ENCODE data around the gene GRK1.

GRK1 gene

DNA sequence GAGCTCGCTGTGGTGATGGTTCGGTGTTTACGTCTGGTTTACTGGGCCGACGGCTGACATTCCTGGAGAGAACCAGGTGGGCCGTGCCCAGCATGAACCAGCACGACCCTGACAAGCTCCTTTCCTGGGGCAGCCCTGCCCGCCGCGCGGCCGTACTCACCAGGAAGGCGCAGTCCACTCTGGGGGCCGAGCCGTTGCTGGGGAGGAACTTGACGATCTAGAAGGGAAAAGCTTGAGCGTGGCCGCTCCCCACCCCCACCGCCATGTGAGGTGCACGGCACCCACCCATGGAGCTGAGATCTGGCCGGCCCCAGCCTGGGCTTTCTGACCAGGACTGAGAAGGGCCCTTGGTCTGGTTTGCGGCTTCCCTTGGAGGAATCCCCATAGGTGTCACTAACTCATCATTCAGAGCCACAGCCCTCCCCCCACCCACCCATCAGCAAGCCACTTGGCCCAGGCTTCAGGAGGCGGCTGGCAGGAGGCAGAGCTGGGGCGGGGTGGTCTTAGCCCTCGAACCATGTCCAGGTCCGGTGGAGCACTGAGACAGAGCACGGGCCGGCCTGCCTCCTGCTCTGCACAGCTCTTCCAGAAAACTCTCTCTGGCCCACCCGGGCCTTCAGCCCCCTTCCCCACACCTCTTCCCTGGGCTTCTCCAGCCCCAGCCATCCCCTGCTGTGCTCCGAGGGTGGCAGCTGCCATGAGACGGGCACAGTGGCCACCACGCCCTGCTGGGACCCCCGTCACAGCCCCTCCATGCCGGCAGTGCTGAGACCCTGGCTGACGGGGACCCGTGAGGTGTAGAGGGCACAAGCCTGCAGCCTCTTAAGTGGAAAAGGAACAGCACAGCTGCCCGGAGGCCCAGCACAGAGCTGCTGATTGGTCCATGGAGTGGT lies 15.3 kb upstream of the GRK1 start:
- no peak overlapping the region for H3K27ac ChIP-seq
- TF ChIP-seq ZFX (IDR thresholded peaks at IDR 0.05): no peak
- TF ChIP-seq, protein P1, sequence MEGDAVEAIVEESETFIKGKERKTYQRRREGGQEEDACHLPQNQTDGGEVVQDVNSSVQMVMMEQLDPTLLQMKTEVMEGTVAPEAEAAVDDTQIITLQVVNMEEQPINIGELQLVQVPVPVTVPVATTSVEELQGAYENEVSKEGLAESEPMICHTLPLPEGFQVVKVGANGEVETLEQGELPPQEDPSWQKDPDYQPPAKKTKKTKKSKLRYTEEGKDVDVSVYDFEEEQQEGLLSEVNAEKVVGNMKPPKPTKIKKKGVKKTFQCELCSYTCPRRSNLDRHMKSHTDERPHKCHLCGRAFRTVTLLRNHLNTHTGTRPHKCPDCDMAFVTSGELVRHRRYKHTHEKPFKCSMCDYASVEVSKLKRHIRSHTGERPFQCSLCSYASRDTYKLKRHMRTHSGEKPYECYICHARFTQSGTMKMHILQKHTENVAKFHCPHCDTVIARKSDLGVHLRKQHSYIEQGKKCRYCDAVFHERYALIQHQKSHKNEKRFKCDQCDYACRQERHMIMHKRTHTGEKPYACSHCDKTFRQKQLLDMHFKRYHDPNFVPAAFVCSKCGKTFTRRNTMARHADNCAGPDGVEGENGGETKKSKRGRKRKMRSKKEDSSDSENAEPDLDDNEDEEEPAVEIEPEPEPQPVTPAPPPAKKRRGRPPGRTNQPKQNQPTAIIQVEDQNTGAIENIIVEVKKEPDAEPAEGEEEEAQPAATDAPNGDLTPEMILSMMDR (conservative IDR thresholded peaks at IDR 0.05): no peak

DNA sequence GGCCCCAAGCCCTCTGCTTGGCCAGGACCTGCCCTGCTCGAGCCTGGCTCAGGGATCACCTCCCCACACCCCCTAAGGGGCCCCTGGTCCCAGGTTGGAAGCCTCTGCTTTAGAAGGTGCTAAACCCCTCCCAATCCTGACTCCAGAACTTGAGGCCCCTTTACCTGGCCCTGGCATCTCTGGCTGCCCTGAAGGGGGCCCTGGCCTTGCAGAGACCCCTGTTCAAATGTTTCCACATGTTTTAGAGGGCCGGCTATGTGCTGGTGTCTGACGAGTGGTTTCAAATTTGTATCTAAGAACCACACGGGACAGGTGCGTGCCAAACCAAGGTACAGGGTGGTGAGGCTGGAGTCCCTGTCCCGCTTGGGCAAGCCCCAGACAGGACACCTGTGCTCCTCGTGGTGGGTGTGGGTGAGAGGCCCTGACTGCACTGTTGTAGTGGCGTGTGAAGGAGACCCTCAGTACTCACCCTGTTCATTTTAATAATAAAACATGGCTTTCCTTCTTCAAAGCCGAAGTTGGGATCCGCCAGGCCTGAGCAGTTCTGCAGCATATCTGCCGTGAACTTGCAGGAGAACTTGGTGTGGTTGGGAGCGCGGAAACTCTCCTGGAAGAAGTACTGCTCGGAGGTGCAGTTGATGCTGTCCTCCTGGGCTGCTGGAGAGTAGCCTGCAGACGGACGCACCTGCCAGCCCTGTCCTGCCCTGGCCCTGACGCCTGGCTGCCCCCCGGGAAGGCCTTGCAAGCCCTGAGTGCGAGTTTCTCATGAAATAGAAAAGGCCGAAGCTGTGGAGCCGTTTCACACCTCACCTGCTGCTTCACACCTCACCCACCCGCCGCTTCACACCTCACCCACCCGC lies 14.4 kb upstream of the GRK1 start:
- no peak overlapping the region for H3K27ac ChIP-seq
- TF ChIP-seq, protein P1 (conservative IDR thresholded peaks at IDR 0.05): no peak
- no peak for TF ChIP-seq ZFX (IDR thresholded peaks at IDR 0.05)

DNA sequence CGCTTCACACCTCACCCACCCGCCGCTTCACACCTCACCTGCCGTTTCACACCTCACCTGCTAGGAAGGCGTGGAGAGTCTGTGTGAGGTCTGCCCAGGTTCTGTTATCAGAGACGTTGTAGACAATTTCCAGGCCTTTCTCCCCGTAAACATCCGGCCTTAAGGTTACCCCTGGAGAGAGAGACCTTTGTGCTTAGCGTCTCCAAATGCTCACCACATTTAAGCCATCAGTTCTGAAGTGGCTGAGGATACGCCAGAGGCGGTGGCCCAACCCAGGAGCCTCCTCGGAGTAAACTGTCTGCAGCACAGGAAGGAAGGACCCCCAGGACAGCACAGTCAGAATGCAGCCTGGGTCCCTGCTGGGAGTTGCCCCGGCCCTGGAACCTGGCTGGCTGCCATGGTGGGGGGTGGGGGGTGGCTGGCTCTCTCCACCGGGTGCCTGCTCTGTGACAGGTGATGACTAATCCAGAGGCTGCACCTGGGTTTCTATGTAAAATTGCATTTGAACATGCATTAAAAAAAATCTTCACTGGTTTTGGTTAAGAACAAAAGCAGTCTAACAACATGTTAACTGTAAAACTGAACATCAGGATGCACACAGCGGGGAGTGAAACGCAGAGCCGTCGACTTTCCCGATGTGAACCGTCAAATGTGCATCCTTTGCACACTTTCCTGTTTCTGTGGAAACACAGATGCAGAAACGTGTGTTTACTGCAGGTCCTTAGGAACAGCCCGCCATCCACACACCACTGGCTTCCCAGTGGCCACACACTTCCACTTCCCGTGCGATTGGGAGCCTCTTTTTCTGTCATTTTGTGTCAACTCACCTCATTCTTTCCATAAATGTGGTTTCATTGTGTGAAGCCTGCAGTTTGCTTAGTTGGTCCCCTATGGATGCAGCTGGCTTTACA lies 13.5 kb upstream of the GRK1 start:
- TF ChIP-seq, protein P1 (conservative IDR thresholded peaks at IDR 0.05): no peak
- TF ChIP-seq ZFX (IDR thresholded peaks at IDR 0.05): no peak
- no peak overlapping the region for H3K27ac ChIP-seq

DNA sequence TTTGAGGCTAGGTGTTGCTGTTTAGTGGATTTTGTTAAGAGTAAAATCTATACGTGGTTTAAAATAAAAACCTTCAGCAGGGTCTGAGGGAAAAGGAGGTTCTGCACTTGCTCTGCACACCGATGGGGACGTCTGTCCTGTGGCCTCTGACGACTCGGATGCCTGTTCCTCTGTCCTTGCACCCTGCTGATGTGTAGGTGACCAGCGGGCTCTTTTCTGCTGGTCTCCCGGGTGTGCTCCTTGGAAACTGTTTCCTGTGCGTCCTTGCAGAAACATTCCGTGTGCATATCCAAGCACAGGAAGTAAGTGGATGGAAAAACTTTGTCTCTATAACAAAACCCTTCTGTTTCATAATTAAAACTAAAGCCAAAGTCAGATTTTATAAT lies 12.9 kb upstream of the GRK1 start:
- H3K27ac ChIP-seq: no peak overlapping the region
- no peak for TF ChIP-seq ZFX (IDR thresholded peaks at IDR 0.05)
- TF ChIP-seq, protein P1 (conservative IDR thresholded peaks at IDR 0.05): no peak

DNA sequence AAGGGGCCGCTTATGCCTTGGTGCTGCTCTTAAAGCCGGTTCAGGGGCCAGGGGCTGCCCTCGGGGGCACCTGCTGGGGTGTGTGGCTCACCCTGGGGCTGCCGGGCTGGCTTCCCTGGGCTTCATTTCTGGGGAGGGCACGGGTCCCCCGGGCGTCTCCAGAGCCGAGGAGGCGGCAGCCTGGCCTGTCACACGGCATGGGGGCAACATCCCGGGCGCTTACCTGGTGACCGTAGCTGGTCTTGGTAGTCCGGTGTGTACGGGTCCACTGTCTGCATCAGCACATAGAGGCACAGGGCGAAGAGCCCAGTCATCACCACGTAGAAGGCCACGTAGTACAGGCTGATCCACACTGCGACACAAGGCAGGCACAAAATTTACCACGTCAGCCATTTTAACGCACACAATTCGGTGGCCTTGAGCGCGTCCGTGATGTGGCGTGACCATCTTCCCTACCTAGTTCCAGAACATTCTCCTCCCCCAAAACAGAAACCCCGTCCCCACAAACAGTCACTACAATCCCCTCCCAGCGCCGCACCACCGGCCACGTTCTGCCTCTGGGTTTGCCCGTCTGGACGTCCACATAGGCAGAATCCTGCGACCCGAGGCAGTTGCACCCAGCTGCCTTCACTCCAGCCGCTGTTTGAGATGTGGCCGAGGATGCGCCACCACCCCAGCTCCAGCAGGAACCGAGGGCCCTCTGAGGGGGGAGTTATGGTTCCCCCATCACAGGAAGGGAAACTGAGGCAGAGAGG lies 12.3 kb upstream of the GRK1 start:
- H3K27ac ChIP-seq: no peak overlapping the region
- no peak for TF ChIP-seq ZFX (IDR thresholded peaks at IDR 0.05)
- TF ChIP-seq, protein P1 (conservative IDR thresholded peaks at IDR 0.05): no peak

DNA sequence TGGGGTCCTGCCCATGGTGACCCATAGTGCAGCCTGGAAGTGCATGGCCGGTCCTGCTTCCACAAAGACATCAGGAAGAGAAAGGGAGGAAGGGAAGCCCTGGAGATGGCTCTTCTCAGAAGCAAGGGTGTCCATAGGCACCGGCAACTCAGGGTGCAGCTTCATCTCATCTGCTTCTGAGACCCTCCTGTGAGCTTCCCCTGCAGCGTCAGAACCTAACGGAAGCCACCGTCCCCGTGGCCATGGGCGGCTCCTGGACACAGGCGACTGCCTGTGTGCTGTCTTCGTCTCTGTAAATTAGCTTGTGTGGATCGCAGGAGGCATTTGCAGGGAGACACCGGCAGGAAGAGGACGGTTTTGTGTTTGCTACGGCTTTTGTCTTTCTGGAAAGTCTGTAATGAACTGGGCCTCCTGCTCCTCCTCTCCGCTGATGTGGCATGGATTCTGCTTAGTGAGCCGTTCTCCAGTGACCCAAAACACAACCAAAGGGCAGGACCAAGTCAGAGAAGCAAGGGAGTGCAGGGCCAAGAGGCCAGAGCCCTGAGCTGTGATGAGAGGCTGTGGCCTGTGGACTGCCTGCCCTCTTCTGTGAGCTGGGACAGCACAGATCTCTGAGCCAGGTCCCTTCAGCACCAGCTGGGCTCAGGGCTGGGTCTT lies 11.5 kb upstream of the GRK1 start:
- no peak for TF ChIP-seq ZFX (IDR thresholded peaks at IDR 0.05)
- TF ChIP-seq, protein P1 (conservative IDR thresholded peaks at IDR 0.05): no peak
- no peak overlapping the region for H3K27ac ChIP-seq

Data from C4-2B (cell line).